Uterus (tissue), 4 donors: ENCODE measurements around the gene TM4SF1. TPM values are rescaled to one million over a fixed set of nuclear protein-coding genes. Genes with fewer than 3 reads are reported as not detected.
A peak's percentile ranks its signal among the peaks of the same experiment; 100 is the strongest.

ENCODE experiments used
- DNase-seq, 2 donors: peaks; one replicate each; pipeline ENCODE4 v3.0.0-alpha.2; 2019 to 2020
- H3K27ac ChIP-seq, 2 donors: fragments of 200-600 bp; sonication (generic); 1 replicate in 1 of 2; 2 replicates in 1 of 2; pipeline ENCODE4 v1.5.1; 2016 to 2018
- H3K27me3 ChIP-seq, 2 donors: fragments of 200-600 bp; sonication (generic); one replicate each; pipeline ENCODE4 v1.5.1; 2018 to 2019; ENCODE audit warnings: control low read depth in 1 of 2
- H3K36me3 ChIP-seq, 2 donors: fragments of 200-600 bp; sonication (generic); one replicate each; pipeline ENCODE4 v1.5.1; 2019; ENCODE audit warnings: control low read depth in 1 of 2
- H3K4me1 ChIP-seq, 2 donors: fragments of 200-600 bp; sonication (generic); one replicate each; pipeline ENCODE4 v1.5.1; 2018 to 2019; ENCODE audit warnings: control low read depth in 1 of 2
- H3K4me3 ChIP-seq, 2 donors: fragments of 200-600 bp; sonication (generic); 1 replicate in 1 of 2; 2 replicates in 1 of 2; pipeline ENCODE4 v1.5.1; 2018 to 2019; ENCODE audit warnings: mild to moderate bottlenecking in 1 of 2
- H3K9me3 ChIP-seq, 2 donors: fragments of 200-600 bp; sonication (generic); one replicate each; pipeline ENCODE4 v1.5.1; 2019; ENCODE audit warnings: control low read depth in 1 of 2
- POLR2A ChIP-seq, 2 donors: fragments of 450-650 bp; IDR thresholded peaks; one replicate each; pipeline ENCODE4 v1.6.1; 2016; ENCODE audit warnings: antibody characterized with exemption in 2 of 2, mild to moderate bottlenecking in 1 of 2, moderate library complexity in 1 of 2
- intact Hi-C: fragments of 100-400 bp; cut with DNase I; formaldehyde crosslinking; loops from one replicate; pipeline ENCODE4 v1.15.1; 2023; ENCODE audit warnings: low total_unique reads
- total RNA-seq, 4 donors: library from RNA; depleted of rRNA in 3 of 4; stranded (reverse); fragments of >200 nt in 3 of 4; gene quantifications; one replicate each; pipeline versions ENCODE4 v1.1.0 to v1.2.4, GENCODE V29; 2014 to 2023
- TF ChIP-seq, protein P1 (sequence below), 4 experiments: fragments of 200-600 bp in 2 of 4; fragments of 450-650 bp in 2 of 4; sonication (generic) in 2 of 4; IDR thresholded peaks; one replicate each; pipeline ENCODE4 v1.5.1; 2016 to 2019; ENCODE audit warnings: antibody characterized with exemption in 4 of 4, mild to moderate bottlenecking in 2 of 4, moderate library complexity in 1 of 4
- donor health status: DM: yes; HTN: yes; CAD: no.

Gene TM4SF1
- total RNA-seq, 4 donors from 2014 or later, result 102 to 118 (median 113) TPM

DNA sequence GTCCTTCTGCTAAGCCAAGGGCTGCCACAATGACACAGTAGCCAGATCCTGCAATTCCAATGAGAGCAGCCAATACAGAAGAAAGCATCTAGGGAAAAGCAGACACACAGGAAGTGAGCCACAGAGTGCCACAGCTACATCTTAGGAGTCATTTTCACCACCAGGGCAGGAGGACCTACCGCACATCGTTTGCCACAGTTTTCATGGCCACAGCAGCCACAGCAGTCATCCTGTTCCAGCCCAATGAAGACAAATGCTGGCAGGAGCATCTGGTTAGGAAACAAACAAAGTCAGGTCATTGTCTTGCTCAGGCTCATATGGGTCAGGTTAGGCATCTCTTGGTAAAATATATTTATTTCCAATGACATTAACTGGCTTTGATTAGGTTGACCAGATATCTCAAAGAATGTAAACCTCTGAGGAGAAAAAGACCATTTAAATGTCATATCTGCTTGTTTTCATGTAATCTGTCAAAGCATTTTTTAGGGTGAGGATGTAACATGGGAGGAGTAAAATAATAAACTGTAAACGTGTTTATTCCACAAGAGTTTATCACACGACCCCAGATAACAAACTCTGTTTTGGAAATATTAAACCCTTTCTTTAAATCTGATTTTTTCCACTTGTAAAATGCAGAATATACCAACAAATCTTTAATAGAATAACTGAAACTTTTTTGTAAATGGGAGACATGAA, 1.8 kb downstream of the TM4SF1 start:
- H3K27me3 ChIP-seq, result no peaks in the 10 kb centered on the region
- no peaks in the 10 kb centered on the region for H3K4me1 ChIP-seq
- no peak overlapping the region for H3K4me3 ChIP-seq
- peak overlapping the region; percentile 67 to 78 for H3K27ac ChIP-seq
- intact Hi-C loops, result no loop called here
- no peaks in the 10 kb centered on the region for H3K36me3 ChIP-seq
- H3K9me3 ChIP-seq, result no peaks in the 10 kb centered on the region
- no peak for DNase-seq
- TF ChIP-seq POLR2A (IDR thresholded peaks at IDR 0.05), result no peak
- TF ChIP-seq, protein P1, sequence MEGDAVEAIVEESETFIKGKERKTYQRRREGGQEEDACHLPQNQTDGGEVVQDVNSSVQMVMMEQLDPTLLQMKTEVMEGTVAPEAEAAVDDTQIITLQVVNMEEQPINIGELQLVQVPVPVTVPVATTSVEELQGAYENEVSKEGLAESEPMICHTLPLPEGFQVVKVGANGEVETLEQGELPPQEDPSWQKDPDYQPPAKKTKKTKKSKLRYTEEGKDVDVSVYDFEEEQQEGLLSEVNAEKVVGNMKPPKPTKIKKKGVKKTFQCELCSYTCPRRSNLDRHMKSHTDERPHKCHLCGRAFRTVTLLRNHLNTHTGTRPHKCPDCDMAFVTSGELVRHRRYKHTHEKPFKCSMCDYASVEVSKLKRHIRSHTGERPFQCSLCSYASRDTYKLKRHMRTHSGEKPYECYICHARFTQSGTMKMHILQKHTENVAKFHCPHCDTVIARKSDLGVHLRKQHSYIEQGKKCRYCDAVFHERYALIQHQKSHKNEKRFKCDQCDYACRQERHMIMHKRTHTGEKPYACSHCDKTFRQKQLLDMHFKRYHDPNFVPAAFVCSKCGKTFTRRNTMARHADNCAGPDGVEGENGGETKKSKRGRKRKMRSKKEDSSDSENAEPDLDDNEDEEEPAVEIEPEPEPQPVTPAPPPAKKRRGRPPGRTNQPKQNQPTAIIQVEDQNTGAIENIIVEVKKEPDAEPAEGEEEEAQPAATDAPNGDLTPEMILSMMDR (IDR thresholded peaks at IDR 0.05), result no peak

DNA sequence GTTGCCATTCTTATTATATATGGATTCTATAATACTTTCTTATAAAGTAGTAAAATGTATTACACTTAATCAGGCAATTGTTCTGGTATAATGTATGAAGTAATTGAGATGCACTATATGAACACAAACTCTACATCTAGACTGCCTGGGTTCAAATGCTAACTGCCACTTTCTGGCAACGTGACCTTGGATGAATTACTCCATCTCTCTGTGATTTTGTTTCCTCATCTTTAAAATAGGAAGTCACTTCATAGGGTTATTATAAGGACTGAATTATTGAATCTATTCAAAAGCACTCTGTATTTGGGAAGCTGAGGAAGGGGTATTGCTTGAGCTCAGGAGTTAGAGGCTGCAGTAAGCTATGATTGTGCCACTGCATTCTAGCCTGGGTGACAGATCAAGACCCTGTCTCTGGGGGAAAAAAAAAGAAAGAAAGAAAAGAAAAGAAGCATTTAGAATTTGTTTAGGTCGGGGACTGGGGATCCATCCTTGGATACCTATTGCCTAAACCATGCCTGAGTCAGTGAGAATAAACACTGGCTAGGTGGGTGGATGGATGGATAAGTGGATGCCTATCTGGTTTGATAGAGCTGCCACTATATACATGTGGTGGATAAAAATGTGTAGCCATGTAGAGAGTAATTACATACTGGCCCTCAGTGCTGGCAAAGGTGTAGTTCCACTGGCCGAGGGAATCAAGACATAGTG, 2.5 kb downstream of the TM4SF1 start:
- DNase-seq, result no peak
- Histone ChIP-seq H3K4me3 (no peak overlapping the region), H3K36me3 (no peaks in the 10 kb centered on the region), H3K4me1 (no peaks in the 10 kb centered on the region), H3K9me3 (no peaks in the 10 kb centered on the region), H3K27me3 (no peaks in the 10 kb centered on the region), H3K27ac (peak overlapping the region; percentile 67 to 78)
- intact Hi-C loops, result no loop called here
- no peak for TF ChIP-seq POLR2A (IDR thresholded peaks at IDR 0.05)
- TF ChIP-seq, protein P1 (IDR thresholded peaks at IDR 0.05), result no peak

DNA sequence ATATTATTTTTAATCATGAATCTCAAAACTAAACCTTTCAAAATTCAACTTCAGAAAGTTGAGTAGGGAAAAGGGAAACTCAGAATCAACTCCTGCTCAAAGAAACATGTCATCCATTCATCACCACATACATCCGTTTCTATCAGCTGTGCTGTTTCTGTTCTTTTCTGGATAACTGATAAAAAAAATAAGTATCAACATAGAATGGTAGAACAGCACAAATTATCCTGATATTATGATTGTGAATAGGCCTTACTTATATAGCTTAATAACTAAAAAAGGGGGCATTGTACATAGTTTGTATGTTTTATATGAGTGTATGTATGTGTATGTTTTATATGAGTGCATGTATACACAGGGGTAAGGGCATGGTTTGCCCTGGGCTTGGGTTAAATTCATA, 3.1 kb downstream of the TM4SF1 start:
- H3K27me3 ChIP-seq, result no peaks in the 10 kb centered on the region
- no peak overlapping the region for H3K4me3 ChIP-seq
- no peak for DNase-seq
- no peak for TF ChIP-seq POLR2A (IDR thresholded peaks at IDR 0.05)
- H3K27ac ChIP-seq, result peak overlapping the region in 1 of 2 donors; percentile 78
- H3K4me1 ChIP-seq, result no peaks in the 10 kb centered on the region
- no peaks in the 10 kb centered on the region for H3K9me3 ChIP-seq
- intact Hi-C loops, result no loop called here
- no peaks in the 10 kb centered on the region for H3K36me3 ChIP-seq

DNA sequence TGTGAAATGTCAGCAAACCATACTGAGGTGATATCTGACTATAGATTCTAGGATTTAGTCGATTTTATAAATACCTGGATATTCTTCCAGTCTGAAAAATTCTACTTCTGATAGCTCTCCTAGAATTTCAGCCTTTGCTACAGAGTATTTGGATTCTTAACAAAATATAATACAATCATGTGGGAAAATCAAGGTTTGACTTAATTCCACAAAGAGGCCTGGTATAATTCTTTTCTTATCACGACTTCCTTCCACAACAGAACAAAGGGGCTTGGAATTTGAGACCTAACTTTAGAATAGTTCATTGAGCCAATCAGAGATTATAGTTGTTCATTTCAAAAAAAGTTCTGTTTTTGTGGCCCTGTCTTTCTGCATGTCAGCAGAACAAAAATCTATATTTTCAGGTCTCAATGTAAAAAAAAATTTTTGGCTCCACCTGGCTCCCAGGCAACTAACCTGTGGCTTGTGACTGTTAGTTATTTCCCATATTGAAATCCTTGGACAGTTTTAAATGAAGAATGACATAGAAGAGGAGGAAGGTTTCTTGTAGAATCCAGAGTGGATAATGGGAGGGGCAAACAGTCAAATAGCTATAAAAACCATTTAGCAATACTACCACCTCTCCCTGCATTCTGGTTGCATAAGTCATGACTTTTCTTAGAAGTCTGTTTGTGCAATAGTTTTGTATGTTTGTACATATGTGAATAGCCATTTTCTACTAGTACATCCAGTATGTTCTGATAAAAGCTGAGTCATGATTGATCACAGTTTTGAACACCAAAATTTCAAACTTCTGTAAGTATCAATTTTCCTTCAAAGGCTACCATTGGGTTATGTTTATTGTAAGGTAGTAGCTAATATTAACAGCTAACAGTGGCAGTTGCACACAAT, 4.0 kb downstream of the TM4SF1 start:
- H3K4me1 ChIP-seq, result no peaks in the 10 kb centered on the region
- DNase-seq, result no peak
- H3K27ac ChIP-seq, result peak overlapping the region in 1 of 2 donors; percentile 78
- H3K4me3 ChIP-seq, result no peak overlapping the region
- no peaks in the 10 kb centered on the region for H3K9me3 ChIP-seq
- intact Hi-C loops, result no loop called here
- H3K27me3 ChIP-seq, result no peaks in the 10 kb centered on the region
- TF ChIP-seq, protein P1 (IDR thresholded peaks at IDR 0.05), result no peak
- no peak for TF ChIP-seq POLR2A (IDR thresholded peaks at IDR 0.05)
- H3K36me3 ChIP-seq, result no peaks in the 10 kb centered on the region

DNA sequence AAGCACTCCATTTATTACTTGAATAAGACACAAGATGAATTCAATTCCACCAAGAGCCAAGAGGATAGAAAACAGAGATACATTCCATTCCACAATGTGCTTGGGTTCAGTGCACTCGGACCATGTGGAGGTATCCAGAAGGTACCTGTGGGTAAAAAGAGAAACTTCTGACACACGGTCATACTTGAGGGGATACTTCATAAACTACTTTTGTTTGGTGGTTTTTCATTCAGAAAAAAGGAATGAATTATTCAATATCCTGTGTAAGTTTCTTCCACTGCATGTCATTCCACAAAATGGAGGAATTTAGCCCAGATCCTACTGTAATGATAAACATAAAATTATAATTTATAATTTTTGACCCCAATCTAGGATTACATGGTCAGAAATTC, 5.7 kb downstream of the TM4SF1 start:
- Histone ChIP-seq H3K27ac (peak overlapping the region; percentile 16 to 78), H3K4me3 (no peak overlapping the region), H3K27me3 (no peaks in the 10 kb centered on the region), H3K4me1 (no peaks in the 10 kb centered on the region), H3K36me3 (no peaks in the 10 kb centered on the region), H3K9me3 (no peaks in the 10 kb centered on the region)
- DNase-seq, result no peak
- no peak for TF ChIP-seq POLR2A (IDR thresholded peaks at IDR 0.05)
- TF ChIP-seq, protein P1 (IDR thresholded peaks at IDR 0.05), result no peak
- intact Hi-C loops, result no loop called here
